ENCODE data around the gene SMCO4.
A peak's percentile ranks its signal among the peaks of the same experiment; 100 is the strongest.

SMCO4 gene

GRCh38 chr11:93498641-93499040 is 44.5 kb downstream of the SMCO4 start:
- no peak for DNase-seq

DNA sequence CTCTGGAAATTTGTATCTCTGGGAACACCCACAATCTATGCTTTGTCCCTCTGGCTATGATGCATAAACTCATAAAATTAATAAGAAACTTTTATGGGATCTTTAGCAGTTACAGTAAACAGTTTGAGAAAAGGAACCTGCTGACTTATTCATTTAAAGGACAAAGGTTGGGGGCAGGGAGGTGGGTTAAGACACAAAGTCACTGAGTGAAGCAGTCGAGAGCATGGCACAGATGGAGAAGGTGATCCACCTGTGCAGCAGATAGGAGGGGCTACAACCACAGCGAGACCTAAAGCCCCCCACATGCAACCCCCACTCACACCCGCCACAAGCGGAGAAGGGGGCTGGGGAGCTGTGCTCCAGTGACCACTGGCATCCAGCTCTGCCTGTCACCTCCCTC is 45.0 kb downstream of the SMCO4 start:
- no peak for DNase-seq

- DNase-seq = no peak
Measured at GRCh38 chr11:93497596-93497995, 45.6 kb downstream of the SMCO4 start.

GRCh38 chr11:93494357-93494756 is 48.8 kb downstream of the SMCO4 start:
- DNase-seq = no peak

DNA sequence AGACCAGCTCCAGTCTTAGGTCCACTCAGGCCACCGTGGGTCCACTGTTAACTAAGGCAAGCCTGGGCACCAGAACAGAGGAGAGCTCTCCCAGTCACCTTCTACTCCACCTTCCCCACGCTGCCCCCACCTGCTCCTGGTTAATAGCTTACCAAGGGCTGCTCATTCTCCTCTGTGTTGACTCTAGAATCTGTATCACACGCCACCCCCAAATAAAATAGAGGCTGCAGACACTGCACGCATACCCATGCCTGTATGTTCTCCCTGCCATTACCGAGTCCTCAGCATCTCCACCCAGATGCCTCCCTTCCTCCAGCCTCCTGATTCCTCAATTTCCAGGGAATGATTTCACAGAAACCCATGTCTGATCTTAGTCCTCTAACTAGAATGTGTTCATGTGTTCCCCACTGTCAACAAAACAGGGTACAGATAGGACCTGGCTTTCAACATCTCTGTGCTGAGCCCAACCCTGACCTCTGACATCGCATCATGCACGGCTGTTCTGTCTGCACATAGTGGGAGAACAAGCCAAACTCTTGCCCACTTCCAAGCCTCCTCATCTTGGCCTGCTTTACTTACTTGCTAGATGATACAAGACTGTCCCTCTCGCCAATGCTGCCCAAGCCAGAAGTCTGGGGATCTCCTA is 49.8 kb downstream of the SMCO4 start:
- DNase-seq = peak; percentile 21

GRCh38 chr11:93492464-93493251 is 50.5 kb downstream of the SMCO4 start:
- no peak for DNase-seq

- no peak for DNase-seq
Measured at GRCh38 chr11:93491973-93492372, 51.2 kb downstream of the SMCO4 start.

GRCh38 chr11:93490996-93491618 is 52.1 kb downstream of the SMCO4 start:
- no peak for DNase-seq

- DNase-seq = no peak
Measured at GRCh38 chr11:93489841-93490240, 53.4 kb downstream of the SMCO4 start.

DNA sequence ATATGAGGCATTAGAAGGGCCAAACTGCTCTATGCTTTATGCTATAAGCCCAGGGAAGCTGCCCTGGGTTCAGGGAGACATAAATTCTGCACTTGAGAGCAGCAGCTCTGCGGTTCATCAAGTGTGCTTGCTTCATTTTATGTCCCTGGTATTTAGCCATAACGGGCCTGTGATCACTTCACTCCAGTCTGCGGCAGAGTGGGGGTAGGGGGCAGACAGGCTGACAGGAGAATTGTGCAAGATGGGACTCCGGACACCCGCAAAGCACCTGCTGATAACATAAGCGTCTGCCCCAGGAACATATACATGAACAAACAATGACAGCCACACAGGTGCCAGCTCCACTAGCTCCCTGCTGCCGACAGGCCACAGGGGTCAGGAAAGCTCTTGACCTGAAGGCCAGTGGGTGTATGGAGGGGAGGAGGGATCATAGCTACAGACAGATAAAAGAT is 56.1 kb downstream of the SMCO4 start:
- peak; percentile 67 for DNase-seq

GRCh38 chr11:93485983-93486382 is 57.2 kb downstream of the SMCO4 start:
- DNase-seq = no peak

DNA sequence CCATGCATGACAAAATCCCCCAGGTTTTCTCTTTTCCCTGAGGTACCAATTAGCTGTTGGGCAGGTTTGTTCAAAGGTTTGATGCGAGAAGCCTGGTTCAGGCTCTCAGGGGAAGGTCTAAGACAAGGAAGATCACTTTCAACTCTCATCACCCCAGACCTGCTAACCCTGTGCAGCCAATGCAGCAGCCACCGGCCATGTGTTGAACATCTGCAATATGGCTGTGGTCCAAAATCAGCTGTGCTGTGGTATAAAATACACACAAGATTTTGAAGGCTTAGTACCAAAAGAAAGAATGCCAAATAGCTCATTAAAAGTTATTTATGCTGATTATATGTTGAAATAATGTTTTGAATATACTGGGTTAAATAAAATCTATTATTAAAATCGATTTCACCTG is 58.5 kb downstream of the SMCO4 start:
- DNase-seq = no peak

DNA sequence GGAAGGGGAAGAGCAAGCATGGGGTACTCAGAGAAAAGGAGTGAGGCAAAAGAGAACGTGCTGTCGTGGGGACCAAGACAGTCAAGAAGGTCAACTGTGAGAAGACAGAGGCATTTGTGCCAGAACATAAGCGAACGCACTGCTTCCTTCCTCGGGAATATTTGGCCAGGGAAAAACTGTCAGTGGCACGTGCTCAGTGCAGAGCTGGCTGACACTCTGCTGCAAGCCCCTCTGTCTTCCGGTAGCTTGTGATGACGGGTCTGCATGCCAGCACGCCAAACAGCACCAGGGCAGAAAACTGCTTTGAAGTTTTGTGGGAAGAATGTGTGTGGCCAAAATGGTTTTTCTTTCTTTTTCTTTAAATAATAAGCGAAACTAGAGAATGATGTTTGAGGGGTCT is 60.6 kb downstream of the SMCO4 start:
- DNase-seq = no peak

DNA sequence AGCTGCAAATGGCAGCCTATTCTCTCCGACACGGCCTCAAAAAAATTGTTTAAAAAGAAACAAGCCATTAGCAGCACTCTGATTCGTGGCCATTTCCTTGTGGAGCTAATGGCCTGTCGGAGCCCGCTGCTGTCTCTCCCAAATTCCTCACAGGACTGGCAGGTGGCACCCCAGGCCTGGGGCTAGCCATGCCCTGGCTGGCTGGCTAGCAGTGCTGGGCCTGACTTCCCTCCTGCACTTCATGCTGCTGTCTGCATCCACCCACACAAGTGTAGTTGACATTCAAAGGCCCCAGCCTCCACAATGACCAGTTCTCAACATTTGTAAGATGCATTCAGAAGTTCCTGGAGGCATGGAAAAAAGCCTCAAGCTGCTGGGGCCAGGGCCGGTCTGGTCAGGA is 61.5 kb downstream of the SMCO4 start:
- DNase-seq = no peak

GRCh38 chr11:93481279-93481678 is 61.9 kb downstream of the SMCO4 start:
- DNase-seq = no peak

DNA sequence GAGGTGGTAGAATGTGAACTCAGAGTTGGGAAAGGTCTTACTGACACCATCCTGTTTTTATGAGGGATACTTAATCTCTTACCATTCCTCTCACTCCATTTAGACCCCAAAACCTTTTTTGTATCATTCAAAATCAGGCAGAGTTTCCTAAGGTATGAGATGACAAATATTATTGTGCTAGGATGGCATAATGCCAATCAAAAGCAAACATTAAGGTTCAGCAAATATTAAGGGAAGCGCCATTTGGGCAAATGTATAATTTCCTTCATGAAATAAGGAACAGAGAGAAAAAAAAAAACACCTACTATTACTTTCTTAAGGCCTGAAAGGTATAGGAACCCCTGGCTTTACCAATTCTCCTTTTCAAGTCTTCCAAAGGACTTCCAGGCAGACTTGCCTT is 62.4 kb downstream of the SMCO4 start:
- DNase-seq = no peak

DNA sequence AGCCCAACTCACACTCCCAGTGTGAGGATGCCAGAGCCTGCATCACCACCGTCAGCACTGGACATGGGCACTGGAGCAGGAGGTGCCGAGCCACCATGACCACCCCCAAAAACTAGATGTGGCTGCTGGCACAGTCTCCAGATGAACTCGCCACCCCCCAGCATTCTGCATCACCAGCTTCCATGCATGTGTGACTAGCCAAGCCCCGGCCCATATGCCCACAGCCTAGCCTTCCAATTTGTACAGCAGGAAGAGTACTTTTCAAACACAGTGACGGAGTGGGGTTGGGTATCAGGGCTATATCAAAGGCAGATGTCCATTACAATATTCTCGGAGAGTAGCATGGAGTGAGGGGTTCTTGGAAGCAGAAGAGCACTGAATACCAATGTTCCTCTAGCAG is 62.9 kb downstream of the SMCO4 start:
- DNase-seq = no peak

GRCh38 chr11:93478841-93479240 is 64.3 kb downstream of the SMCO4 start:
- DNase-seq = no peak

DNA sequence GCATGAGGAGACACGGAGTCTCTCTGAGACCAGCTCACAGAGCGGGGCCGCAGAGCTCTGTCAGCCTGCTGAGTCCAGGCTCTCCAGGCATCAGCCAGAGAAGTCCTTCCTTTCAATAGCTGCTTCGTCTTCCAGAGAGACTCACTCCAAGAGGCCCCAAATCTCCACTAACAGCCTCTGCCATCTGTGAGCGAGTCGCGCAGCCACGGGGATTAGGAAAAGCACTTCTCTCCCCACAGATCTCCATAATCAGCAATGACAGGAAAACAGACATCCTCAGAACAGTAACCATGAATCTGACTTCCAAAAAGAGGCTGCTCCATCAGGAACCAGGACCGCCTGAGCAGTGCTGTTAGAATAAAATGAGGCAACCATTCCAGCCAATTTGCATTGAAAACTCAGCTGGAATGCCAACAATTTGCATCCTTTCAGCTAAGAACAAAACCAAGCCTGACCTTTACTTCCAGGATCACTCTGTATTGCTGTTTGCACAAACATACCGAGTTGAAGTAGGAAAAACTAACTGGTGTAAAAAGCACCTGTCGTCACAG is 65.4 kb downstream of the SMCO4 start:
- DNase-seq = no peak

DNA sequence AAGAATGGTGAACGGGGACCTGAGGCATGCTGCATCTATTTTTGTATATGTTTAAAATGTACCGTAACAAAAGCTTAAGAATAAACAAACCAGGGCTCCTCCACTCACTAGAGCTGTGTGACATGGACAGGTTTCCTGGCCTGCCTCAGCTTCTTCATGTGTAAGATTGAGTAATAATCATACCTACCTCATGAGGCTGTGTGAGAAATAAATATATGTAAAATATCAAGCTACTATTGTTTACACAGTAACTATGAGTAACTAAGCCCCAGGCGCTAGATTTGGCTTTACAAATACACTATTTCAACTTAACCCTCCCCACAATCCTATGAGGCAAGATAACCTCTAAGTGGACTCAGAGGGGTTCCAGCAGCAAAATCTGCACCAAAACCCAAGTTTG is 66.4 kb downstream of the SMCO4 start:
- DNase-seq = no peak

GRCh38 chr11:93474123-93474522 is 69.1 kb downstream of the SMCO4 start:
- peak; percentile 14 for DNase-seq

- peak; percentile 50 for DNase-seq
Measured at GRCh38 chr11:93468290-93468689, 74.9 kb downstream of the SMCO4 start.

DNA sequence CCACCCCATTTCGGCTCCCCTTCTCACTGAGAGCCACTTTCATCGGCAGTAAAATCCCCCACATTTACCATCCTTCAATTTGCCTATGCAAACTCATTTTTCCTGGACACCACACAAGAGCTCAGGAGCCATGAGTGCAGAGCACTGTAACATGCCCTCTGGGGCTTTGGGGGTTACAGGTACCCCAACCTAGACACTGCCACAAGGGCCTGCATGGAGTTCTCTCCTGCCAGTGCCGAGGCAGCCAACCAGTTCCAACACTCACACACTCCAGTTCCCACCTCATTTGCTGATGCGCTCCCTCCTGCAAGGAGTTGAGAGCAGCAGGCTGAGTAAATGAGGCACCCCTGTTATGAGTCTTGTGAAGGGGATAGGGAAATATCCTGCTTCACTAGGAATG is 76.1 kb downstream of the SMCO4 start:
- DNase-seq = no peak

Measured in NCI-H2029 treated with DMSO at 0.1 percent for 48 hours (cell line).